PC-3 (cell line): ENCODE results near the gene RAB3B.

ENCODE experiments used
- EZH2 ChIP-seq: fragments of 300-600 bp; sonication (generic); IDR thresholded peaks from one replicate; pipeline ENCODE4 v1.6.1; 2017; ENCODE audit warnings: antibody characterized with exemption, mild to moderate bottlenecking, low read length; ENCODE audit not compliant: unreplicated experiment
- EZH2phosphoT487 ChIP-seq: fragments of 300-600 bp; sonication (generic); IDR thresholded peaks from 2 replicates; pipeline ENCODE4 v1.6.1; 2018; ENCODE audit warnings: mild to moderate bottlenecking, antibody characterized with exemption, low read length, borderline replicate concordance
- TF ChIP-seq, protein P1 (sequence below): fragments of 300-600 bp; sonication (generic); conservative IDR thresholded peaks from 2 replicates; pipeline ENCODE4 v1.5.1; 2017; ENCODE audit warnings: antibody characterized with exemption, low read depth, mild to moderate bottlenecking, low read length

DNA sequence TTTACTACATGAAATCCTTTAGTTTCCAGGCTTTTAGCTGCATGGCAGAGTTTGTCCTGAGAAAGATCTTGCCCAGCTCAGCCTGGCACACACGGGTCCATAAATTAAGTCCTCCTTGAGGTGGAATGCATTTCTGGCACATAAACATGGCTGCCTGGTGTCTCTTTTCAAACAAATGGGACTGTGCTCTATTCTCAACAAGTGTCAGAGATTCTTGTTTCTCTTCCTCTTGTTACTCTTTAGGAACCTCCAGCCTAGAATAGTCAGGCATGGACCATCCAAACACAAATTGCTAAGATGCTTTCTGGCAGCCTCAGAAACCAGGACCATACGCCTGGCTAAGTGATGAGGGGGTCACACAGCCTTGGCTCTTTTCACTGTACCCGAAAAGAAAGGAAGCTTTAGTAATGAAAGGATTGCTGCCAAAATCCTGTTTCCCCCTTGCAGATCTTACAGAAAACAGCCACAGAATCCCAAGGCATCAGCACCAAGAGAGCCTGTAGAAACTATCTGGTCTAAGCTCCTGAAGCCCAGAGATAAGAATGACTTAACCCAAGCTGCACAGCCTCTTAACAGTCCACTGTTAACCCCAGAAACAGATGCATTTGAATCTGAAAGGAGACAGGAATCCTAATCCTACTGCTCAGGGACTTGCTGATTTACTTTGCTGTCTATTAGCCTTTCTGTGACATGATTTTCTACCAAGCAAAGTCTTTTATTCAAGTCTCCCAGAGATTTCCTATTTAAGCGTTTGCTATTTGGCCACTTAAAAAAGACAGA is 80.1 kb downstream of the RAB3B start:
- TF ChIP-seq, protein P1, sequence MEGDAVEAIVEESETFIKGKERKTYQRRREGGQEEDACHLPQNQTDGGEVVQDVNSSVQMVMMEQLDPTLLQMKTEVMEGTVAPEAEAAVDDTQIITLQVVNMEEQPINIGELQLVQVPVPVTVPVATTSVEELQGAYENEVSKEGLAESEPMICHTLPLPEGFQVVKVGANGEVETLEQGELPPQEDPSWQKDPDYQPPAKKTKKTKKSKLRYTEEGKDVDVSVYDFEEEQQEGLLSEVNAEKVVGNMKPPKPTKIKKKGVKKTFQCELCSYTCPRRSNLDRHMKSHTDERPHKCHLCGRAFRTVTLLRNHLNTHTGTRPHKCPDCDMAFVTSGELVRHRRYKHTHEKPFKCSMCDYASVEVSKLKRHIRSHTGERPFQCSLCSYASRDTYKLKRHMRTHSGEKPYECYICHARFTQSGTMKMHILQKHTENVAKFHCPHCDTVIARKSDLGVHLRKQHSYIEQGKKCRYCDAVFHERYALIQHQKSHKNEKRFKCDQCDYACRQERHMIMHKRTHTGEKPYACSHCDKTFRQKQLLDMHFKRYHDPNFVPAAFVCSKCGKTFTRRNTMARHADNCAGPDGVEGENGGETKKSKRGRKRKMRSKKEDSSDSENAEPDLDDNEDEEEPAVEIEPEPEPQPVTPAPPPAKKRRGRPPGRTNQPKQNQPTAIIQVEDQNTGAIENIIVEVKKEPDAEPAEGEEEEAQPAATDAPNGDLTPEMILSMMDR, result no peak
- TF ChIP-seq EZH2 (no peak), EZH2phosphoT487 (no peak)
